HG03135 (cell line): Measurements from ENCODE around the gene ZC2HC1B.

Source experiments
- ATAC-seq: cut with Tn5 transposase; IDR thresholded peaks from one replicate; pipeline ENCODE4 v1.9.1; 2021; ENCODE audit warnings: mild to moderate bottlenecking, moderate library complexity; ENCODE audit not compliant: unreplicated experiment

The ZC2HC1B gene

DNA sequence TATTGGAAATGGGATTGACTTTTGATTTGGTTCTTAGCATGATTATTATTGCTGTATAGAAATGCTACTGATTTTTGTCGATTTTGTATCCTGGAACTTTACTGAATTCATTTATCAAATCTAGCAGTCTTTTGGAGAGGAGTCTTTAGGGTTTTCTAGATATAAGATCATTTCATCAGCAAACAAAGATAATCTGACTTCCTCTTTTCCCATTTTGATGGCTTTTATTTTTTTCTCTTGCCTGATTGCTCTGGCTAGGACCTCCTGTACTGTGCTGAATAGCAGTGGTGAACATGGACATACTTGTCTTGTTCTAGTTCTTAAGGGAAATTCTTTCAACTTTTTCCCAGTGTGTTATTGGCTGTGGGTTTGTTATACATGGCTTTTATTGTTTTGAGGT, 64.6 kb downstream of the ZC2HC1B start:
- ATAC-seq = no peak

DNA sequence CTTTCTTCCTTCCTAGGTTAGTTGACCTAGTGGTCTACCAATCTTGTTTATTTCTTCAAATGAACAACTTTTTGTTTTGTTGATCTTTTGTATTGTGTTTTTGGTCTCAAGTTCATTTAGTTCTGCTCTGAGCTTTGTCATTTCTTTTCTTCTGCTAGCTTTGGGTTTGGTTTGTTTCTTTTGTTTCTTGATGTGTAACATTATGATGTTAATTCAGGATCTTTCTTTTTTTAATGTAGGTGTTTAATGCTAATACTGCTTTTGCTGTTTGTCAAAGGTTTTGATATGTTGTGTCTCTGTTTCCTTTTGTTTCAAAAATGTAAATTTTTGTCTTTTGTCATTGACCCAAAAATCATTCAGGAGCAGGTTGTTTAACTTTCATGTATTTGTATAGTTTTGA, 65.7 kb downstream of the ZC2HC1B start:
- no peak for ATAC-seq

GRCh38 chr6:143934331-143934730, 70.1 kb downstream of the ZC2HC1B start:
- no peak for ATAC-seq

DNA sequence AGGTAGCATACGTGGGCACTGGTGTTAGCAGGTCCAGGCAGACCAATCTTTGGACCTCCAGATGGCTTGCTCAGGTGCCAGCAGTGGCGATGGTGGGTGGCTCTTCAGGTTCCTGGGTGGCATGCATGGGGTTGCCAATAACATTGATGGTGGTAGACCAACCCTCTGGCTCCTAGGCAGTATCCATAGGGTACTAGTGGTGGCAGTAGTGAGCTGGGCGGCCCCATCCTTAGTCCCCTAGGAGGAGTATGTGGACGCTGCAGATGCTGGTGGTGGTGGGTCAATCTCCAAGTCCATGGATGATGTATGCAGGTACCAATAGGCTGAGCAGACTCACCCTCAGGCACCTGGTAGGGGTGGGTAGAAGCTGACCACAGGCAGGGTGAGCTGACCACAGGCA, 70.6 kb downstream of the ZC2HC1B start:
- no peak for ATAC-seq

DNA sequence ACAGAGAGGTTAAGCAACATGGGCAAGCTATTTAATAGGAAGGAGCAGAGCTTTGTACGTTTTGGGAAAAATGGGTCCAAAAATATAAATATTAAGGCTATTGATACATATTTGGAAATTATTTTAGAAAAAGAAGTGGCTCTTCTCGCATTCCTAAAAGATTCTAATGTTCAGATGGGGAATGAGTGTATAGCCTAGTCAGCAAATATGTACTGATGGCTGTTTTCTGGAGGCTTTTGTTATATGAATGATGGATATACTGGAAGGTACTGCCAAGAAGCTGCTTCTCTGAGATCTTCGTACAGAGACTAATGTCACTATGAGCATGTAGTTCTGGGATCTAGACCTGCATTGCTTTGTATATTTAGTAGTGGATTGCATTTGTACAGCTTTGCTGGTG, 72.1 kb downstream of the ZC2HC1B start:
- ATAC-seq = no peak

GRCh38 chr6:143936778-143937667, 72.7 kb downstream of the ZC2HC1B start:
- no peak for ATAC-seq

DNA sequence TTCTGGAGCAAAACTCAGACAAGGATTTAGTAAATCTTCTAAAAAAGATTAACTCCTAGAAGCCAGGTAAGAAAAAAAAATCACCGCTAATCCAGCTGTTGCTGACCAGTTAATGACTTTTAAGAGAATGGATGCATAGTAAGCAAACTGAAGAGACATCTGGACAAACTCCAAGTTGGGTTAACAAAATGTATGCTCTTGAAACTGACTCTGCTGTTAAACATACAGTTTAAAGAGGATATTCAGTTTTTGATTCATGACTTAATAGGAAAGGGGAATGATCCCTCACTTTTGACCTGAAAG, 73.3 kb downstream of the ZC2HC1B start:
- no peak for ATAC-seq

DNA sequence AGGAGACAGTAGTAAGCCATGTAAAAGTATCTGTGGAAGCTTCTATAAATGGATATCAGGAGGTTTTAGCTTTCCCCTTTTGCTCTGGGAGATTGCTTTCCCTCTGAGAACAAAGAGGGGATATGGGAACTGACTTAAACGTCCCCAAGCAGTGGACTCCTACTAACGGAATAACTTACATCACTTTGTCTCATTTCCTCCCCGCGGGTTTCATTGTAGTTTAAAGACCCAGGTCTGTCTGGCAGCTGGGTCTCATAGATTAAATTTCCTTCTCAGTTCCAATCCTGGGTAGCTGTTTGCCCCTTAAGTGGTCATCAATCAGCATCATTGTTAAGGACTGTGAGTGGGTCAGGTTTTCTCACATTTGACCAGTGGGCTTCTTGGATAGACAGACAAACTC, 75.1 kb downstream of the ZC2HC1B start:
- no peak for ATAC-seq

DNA sequence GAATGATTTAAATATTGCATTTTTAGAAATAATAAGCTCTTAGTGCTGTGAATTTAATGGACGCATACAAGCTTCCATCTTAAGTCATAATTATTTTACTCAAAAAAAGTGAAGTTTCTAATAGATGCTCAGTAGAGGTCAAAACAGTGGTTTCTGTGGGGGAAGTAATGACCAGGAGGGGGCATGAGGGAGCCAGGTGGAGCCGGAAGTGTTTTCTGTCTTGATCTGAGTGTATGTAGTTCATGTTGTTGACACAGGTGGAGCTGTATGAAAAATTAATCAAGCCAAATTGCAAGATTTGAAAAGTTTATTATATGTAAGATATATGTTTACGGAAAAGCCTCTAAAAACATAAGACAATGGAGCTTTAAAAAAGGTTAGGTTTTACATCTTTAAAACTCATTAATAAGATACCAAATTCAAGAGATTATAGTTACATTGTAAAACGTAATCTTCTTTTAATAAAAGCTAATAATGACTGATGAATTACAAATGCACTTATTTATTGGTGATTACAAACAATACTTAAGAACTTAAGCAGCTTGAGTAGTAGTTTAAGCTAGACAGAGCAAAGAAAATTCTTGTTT, 75.8 kb downstream of the ZC2HC1B start:
- ATAC-seq = peak; percentile 99

DNA sequence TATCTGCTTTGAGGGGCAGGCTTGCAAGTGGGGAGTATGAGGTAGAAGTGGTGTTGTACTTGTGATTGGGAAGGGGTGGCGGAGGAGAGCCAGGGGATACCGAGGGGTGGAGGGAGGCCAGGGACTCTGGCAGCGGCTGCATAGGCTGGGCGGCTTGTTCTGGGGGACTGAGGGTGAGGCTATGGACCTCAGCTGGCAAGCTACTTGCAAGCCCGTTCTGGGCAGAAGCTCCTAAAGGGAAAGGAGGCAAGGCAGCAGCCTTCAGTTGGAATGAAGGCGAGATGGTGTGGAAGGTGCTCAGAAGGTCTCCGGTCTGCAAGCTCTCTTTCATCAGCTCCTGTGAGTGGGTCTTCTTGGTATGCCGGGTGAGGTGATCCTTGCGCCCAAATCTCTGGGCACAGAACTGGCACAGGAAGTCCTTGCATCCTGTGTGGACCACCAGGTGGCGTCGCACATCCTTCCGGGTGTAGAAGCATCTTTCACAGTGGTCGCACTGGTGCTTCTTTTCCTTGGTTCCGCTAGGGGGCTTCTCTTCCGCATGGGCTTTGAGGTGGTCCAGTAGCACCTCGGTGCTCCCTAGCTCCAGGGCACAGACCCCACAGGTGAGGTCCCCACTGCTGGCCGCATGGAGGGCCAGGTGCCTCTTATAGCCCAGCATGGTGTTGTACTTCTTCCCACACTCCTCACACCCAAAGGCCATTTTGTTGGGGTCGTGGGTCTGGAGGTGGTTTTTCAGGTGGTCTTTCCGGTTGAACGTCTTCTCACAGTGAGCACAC, 77.8 kb downstream of the ZC2HC1B start:
- ATAC-seq = no peak

DNA sequence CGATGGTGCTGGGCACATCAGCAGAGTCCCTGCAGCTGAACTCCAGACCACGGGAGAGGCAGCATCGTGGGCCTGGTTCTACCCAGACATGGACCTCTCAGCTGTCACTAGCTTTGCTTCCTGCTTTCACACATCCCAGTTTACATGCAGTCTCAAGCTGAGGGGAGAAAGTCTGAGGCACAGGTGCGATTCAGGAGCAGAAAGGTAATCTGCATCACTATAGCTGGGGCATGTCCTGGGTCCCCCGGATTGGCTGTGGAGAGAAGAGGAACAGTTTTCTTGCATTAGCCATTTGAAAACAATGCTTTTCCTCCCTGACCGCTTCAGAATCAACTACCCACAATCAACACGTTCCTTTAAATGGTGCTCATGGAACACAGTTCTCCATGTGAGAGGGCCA, 83.9 kb downstream of the ZC2HC1B start:
- no peak for ATAC-seq

DNA sequence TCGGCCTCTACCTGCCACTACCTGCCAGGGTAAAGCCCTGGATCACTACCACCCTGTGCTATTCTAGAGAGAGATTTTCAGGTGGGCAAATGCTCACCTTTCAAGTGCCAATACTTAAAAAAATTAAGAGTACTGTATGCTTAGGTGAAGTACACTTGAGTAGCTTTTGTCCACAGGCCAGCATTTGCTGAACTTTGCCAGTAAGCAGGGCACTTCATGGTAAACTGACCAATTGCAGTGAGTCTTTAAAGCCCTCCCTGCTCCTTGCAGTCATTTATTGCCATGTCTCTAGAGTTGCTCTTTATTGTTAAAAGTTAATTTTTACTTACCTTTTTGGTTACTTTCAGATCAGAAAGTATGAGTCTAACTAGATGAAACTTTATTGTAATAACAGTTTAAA, 85.3 kb downstream of the ZC2HC1B start:
- ATAC-seq = no peak

DNA sequence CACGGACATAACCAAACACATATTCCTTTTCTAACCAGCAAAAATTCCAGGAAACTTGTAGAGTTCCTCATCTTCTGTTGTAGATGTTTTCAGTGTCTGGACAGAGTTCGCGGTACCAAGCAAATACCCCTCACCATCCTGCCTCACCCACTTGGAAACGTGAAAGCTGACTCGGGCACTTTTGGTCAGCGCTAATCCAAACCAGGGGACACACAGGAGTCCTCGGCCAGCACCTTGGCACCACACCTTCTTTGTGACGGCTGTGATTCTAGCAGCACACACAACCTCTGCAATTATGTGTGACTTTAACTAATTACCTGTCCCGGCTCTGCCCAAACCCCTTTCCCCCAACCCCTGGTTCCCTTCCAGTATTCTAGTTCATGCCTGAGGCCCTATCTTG, 85.7 kb downstream of the ZC2HC1B start:
- ATAC-seq = no peak

DNA sequence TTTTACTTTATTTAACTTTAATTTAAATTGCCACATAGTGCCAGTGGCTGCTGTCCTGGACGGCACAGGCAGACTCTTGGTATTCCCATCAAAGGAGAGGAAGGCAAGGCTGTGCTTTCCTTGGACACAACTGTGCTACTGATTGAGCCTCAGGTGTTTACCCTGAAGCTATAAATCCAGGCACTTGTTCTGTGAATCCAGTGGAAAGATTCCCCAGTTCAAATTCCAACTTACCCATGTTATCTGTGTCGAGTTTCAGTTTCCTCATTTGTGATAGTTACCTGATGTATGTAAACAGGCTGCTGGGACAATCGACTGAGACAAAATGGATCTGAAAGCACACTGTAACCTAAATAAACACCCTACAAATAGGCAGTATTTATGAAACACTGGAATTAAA, 86.6 kb downstream of the ZC2HC1B start:
- ATAC-seq = no peak

GRCh38 chr6:143952060-143952778, 87.9 kb downstream of the ZC2HC1B start:
- no peak for ATAC-seq

DNA sequence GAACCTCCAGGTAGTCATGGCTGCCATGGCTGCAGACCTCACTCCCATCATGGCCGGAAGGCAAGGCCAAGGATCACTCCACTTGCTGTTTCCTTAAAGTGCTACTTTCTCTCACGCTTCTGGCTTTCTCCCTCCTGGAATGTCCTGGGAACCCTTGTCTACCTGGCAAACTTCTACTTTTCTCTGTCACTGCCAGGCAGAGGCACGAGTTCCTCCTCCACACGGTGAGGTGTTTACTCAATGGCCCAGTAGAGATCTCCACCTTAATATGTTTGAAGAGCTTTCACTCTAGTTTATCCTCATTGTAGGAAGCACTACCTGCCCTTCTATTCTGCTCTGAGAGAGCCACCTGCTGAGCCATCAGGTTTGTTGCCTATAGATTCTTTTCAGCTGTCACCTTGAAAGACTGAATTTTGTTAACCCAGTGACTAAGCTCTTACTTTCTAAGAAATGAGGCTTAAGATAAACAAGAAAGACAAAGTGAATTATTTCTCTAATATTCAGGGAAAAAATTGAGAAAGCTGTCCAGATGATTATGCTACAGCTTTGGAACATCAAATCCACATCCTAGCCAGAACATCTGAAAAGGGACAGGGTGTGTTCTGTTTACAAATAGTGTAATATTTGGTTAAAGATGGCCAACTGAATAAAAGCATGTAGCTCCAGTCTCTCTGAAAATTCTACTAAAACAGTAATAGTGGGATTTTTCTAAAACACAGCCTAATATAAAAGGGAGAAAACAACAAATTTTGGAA, 88.8 kb downstream of the ZC2HC1B start:
- no peak for ATAC-seq

- ATAC-seq = no peak
Measured at GRCh38 chr6:143953922-143954321, 89.6 kb downstream of the ZC2HC1B start.

DNA sequence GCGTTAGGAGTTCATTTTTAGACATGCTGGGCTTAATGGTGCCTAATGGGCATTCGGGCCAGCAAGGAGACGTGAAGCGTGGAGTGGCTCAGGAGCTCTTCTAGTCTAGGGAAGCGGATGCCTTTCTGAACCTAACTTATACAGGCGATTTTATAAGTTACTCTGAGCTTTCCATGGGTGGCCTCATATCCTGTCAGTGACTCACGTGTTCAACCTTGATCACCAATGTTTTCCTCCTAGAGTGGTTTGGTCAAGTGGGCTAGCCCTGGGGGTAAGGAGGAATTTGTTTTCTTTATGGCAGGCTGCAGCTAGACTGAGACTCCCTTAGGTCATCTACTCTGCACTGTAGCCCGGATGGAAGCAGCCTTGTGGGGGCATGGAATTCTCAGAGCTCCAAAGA, 91.7 kb downstream of the ZC2HC1B start:
- no peak for ATAC-seq

DNA sequence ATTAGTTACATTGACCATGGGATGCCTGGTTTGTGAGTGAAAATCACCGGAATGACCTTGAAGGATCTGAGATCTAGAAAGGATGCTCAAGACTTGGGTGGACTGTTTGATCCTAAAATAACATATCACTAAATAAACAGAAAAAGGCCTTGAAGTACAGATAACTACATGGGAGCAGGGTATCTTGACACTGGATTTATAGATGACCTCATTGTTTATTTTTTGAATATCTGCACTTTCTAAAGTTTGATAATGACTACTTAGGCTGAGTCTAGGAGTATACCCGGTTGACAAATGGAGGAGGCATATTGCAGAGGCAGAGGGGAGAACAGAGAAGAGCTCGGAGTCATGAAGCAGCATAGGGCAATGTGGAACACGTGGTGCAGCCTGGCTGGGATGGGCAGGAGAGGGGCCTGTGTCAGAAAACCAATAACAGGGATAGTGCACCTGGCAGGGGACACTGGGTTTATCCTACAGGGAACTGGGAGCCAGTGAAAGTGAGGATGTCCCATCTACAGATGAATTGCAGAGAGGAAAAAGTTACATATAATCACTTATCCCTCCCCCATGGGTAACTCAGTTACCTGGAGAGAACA, 93.5 kb downstream of the ZC2HC1B start:
- ATAC-seq = no peak

GRCh38 chr6:143958839-143959399, 94.6 kb downstream of the ZC2HC1B start:
- ATAC-seq = no peak
